CD4-positive, alpha-beta T cell (primary cell): ENCODE data around the gene BRICD5. TPM values are rescaled to one million over a fixed set of nuclear protein-coding genes. Genes with fewer than 3 reads are reported as not detected.

Experiments used
- ATAC-seq: fragments of 200-7000 bp; cut with Tn5 transposase; one replicate; pipeline ENCODE4 v1.10.0; 2022; ENCODE audit warnings: mild to moderate bottlenecking; ENCODE audit not compliant: poor library complexity
- CTCF ChIA-PET: fragments of 350-600 bp; sonication (Branson Sonifier 250); formaldehyde crosslinking; loops from one replicate; lab custom pipeline; 2021; ENCODE audit warnings: antibody characterized with exemption, inconsistent platforms; lab: Charles Lee
- POLR2A ChIA-PET: fragments of 350-600 bp; sonication (Branson Sonifier 250); formaldehyde crosslinking; loops from one replicate; lab custom pipeline; 2021; ENCODE audit warnings: antibody characterized with exemption, inconsistent platforms; lab: Charles Lee
- DNase-seq, 14 experiments: peaks; one replicate each; pipeline ENCODE4 v3.0.0-alpha.2; 2013 to 2020; ENCODE audit warnings: mixed read lengths in 2 of 14
- H3K27ac ChIP-seq, 2 donors: one replicate each; pipeline versions ENCODE4 v1.5.1 to v1.7.0; 2013; ENCODE audit warnings: low read length in 2 of 2, low read depth in 1 of 2, mild to moderate bottlenecking in 1 of 2
- H3K27me3 ChIP-seq, 2 experiments: 1 replicate in 1 of 2; 2 replicates in 1 of 2; pipeline versions ENCODE4 v1.6.1 to v1.7.0; 2013; ENCODE audit warnings: low read length in 2 of 2, control low read depth in 1 of 2, mild to moderate bottlenecking in 1 of 2, moderate library complexity in 1 of 2; ENCODE audit not compliant: insufficient read depth in 2 of 2, control insufficient read depth in 1 of 2
- H3K36me3 ChIP-seq: one replicate; pipeline ENCODE4 v1.6.1; 2013; ENCODE audit warnings: low read length, control low read depth; ENCODE audit not compliant: insufficient read depth
- H3K4me1 ChIP-seq: one replicate; pipeline ENCODE4 v1.6.1; 2013; ENCODE audit warnings: low read length, control low read depth; ENCODE audit not compliant: insufficient read depth
- H3K4me3 ChIP-seq: one replicate; pipeline ENCODE4 v1.5.1; 2013; ENCODE audit warnings: mild to moderate bottlenecking, low read length, moderate library complexity
- H3K9me3 ChIP-seq, 2 experiments: 1 replicate in 1 of 2; 2 replicates in 1 of 2; pipeline versions ENCODE4 v1.6.1 to v1.7.0; 2013; ENCODE audit warnings: low read length in 2 of 2, mild to moderate bottlenecking in 2 of 2, control low read depth in 1 of 2, moderate library complexity in 1 of 2; ENCODE audit not compliant: control insufficient read depth in 1 of 2, insufficient read depth in 1 of 2
- H3K27ac Mint-ChIP-seq: one replicate; pipeline ENCODE4 v1.8.0; 2020; ENCODE audit warnings: mixed read lengths
- H3K27me3 Mint-ChIP-seq: one replicate; pipeline ENCODE4 v1.8.0; 2021; ENCODE audit warnings: mixed read lengths
- H3K36me3 Mint-ChIP-seq: one replicate; pipeline ENCODE4 v1.8.0; 2021; ENCODE audit warnings: low read depth, mixed read lengths
- H3K4me1 Mint-ChIP-seq: one replicate; pipeline ENCODE4 v1.8.0; 2021; ENCODE audit warnings: low read depth, mixed read lengths
- H3K4me3 Mint-ChIP-seq: one replicate; pipeline ENCODE4 v1.8.0; 2020; ENCODE audit warnings: mild to moderate bottlenecking, mixed read lengths
- H3K9me3 Mint-ChIP-seq: one replicate; pipeline ENCODE4 v1.8.0; 2020; ENCODE audit warnings: mixed read lengths
- intact Hi-C, 2 experiments: fragments of 100-400 bp; cut with DNase I in 1 of 2; cut with micrococcal nuclease in 1 of 2; formaldehyde crosslinking; loops; one replicate each; pipeline versions ENCODE4 v1.15.1 to v1.9.0; 2023 to 2025; cut with DNase I, micrococcal nuclease
- total RNA-seq, 174 experiments: library from RNA in 2 of 174; stranded (reverse) in 2 of 174; gene quantifications; one replicate each; pipeline ENCODE4 v1.2.3 and lab custom pipeline; 2021 to 2026
- TF ChIP-seq, protein P1 (sequence below): fragments of 200-600 bp; IDR thresholded peaks from one replicate; pipeline ENCODE4 v1.8.0; 2022; ENCODE audit warnings: antibody characterized with exemption, mild to moderate bottlenecking

Gene BRICD5
- total RNA-seq, 2 experiments from 2014 or later, result 4.2 to 5.0 TPM

DNA sequence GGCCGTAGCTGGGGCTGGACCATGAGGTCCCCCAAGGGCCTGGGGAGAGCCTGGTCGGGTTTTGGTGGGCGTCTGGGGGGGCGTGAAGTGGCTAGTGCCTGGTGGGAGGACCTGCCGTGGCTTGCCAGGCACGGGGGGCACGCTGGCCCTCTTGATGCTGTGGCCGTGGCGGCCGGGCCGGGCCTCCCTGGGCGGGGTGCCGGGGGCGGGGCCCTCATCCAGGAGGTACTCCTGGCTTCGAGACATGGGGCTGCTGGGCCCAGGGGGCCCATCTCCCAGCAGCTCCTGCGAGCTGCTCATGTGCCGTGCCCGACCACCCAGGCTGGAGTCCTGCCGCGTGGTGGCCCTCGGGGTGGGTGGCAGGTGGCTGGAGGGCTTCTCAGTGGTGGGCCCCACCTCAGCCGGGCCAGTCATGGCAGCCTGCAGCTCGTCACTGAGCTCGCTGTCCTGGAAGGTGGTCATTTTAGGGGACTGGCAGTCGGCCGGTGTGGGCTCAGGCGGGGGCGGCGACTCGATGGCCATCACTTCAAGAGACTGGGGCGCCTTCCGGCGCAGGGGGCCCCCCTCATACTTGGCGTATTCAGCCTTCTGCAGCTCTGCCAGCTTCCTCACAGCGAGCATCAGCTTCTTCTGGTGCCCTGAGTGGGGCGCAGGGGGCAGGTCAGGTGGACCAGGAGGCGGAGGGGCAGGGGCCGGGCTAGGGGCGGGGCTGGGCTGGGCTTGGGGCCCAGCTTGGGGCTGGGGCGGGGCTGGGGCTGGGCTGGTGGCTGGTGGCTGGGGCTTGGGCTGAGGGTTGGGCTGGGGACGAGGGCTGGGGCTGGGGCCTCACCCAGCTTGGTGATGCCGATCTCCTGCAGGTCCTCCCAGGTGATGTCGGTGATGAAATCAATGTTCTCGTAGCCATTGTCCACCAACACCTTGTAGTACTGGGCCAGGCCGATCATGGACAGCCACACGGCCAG, 29.4 kb downstream of the BRICD5 start:
- DNase-seq (no peak), ATAC-seq (no peak)
- TF ChIP-seq, protein P1, sequence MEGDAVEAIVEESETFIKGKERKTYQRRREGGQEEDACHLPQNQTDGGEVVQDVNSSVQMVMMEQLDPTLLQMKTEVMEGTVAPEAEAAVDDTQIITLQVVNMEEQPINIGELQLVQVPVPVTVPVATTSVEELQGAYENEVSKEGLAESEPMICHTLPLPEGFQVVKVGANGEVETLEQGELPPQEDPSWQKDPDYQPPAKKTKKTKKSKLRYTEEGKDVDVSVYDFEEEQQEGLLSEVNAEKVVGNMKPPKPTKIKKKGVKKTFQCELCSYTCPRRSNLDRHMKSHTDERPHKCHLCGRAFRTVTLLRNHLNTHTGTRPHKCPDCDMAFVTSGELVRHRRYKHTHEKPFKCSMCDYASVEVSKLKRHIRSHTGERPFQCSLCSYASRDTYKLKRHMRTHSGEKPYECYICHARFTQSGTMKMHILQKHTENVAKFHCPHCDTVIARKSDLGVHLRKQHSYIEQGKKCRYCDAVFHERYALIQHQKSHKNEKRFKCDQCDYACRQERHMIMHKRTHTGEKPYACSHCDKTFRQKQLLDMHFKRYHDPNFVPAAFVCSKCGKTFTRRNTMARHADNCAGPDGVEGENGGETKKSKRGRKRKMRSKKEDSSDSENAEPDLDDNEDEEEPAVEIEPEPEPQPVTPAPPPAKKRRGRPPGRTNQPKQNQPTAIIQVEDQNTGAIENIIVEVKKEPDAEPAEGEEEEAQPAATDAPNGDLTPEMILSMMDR, result no peak
- Mint-ChIP-seq H3K9me3 (no peaks in the 10 kb centered on the region), H3K4me1 (no peaks in the 10 kb centered on the region), H3K27ac (no peak overlapping the region), H3K27me3 (no peaks in the 10 kb centered on the region), H3K4me3 (no peak overlapping the region), H3K36me3 (no peaks in the 10 kb centered on the region)
- Histone ChIP-seq H3K36me3 (peaks cover 3% of the 10 kb centered on the region), H3K9me3 (no peaks in the 10 kb centered on the region), H3K27me3 (no peaks in the 10 kb centered on the region), H3K27ac (no peak overlapping the region), H3K4me1 (no peaks in the 10 kb centered on the region), H3K4me3 (no peak overlapping the region)
- intact Hi-C loops, result no loop called here
- POLR2A ChIA-PET, result no interaction called here
- CTCF ChIA-PET, result no interaction called here

DNA sequence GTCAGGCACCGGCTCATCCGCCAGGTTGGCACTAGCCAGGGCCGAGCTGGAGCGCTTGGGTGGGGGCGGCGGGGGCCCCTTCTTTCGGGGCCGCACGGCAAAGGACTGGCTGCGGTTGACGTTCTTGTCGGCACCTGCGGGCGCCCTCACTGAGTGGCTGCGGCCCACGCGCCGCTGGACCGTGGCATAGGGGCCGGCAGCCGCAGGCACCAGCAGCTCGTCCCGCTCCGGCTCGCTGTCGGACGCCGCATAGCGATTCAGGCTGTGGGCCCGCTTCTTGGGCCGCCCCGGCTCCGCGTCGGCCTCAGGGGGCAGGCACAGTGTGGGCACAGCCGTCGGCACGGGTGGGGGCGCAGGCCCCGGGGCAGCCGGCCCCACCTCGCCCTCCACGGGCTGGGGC, 30.2 kb downstream of the BRICD5 start:
- Mint-ChIP-seq H3K9me3 (no peaks in the 10 kb centered on the region), H3K27ac (no peak overlapping the region), H3K36me3 (no peaks in the 10 kb centered on the region), H3K4me1 (no peaks in the 10 kb centered on the region), H3K27me3 (no peaks in the 10 kb centered on the region), H3K4me3 (no peak overlapping the region)
- intact Hi-C loops, result no loop called here
- H3K27me3 ChIP-seq, result no peaks in the 10 kb centered on the region
- TF ChIP-seq, protein P1, result no peak
- ChIA-PET CTCF (no interaction called here), POLR2A (no interaction called here)
- no peak overlapping the region for H3K4me3 ChIP-seq
- H3K27ac ChIP-seq, result no peak overlapping the region
- no peaks in the 10 kb centered on the region for H3K9me3 ChIP-seq
- peaks cover 10% of the 10 kb centered on the region for H3K36me3 ChIP-seq
- no peak for ATAC-seq
- H3K4me1 ChIP-seq, result no peaks in the 10 kb centered on the region
- no peak for DNase-seq

DNA sequence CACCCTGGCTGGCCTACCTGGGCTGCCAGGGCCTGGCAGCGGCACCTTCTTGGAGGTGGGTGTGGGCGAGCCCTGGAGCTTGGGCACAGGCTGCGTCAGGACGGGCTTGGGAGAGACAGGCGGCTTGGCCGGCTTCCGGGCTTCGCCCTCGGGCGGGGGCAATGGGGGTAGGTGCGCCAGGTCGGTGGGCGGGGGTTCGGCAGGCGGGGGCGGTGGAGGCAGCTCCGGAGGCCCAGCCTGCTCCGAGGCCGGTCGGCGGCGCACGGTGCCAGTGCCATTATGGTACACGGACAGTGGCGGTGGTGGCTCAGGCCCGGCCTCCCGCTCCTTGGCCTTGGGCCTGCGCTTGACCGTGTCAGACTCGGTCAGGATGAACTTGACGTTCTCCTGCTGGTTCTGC, 31.1 kb downstream of the BRICD5 start:
- no peaks in the 10 kb centered on the region for H3K27me3 Mint-ChIP-seq
- Histone ChIP-seq H3K4me1 (no peaks in the 10 kb centered on the region), H3K27ac (no peak overlapping the region), H3K4me3 (no peak overlapping the region), H3K27me3 (no peaks in the 10 kb centered on the region), H3K9me3 (no peaks in the 10 kb centered on the region), H3K36me3 (peaks cover 18% of the 10 kb centered on the region)
- peaks cover under 1% of the 10 kb centered on the region for H3K36me3 Mint-ChIP-seq
- no peak overlapping the region for H3K27ac Mint-ChIP-seq
- ATAC-seq, result no peak
- intact Hi-C loops, result no loop called here
- TF ChIP-seq, protein P1, result no peak
- no peaks in the 10 kb centered on the region for H3K9me3 Mint-ChIP-seq
- CTCF ChIA-PET, result no interaction called here
- no peak for DNase-seq
- no peak overlapping the region for H3K4me3 Mint-ChIP-seq
- no peaks in the 10 kb centered on the region for H3K4me1 Mint-ChIP-seq
- POLR2A ChIA-PET, result no interaction called here
